Measurements from ENCODE around the gene TCIRG1.

The TCIRG1 gene

DNA sequence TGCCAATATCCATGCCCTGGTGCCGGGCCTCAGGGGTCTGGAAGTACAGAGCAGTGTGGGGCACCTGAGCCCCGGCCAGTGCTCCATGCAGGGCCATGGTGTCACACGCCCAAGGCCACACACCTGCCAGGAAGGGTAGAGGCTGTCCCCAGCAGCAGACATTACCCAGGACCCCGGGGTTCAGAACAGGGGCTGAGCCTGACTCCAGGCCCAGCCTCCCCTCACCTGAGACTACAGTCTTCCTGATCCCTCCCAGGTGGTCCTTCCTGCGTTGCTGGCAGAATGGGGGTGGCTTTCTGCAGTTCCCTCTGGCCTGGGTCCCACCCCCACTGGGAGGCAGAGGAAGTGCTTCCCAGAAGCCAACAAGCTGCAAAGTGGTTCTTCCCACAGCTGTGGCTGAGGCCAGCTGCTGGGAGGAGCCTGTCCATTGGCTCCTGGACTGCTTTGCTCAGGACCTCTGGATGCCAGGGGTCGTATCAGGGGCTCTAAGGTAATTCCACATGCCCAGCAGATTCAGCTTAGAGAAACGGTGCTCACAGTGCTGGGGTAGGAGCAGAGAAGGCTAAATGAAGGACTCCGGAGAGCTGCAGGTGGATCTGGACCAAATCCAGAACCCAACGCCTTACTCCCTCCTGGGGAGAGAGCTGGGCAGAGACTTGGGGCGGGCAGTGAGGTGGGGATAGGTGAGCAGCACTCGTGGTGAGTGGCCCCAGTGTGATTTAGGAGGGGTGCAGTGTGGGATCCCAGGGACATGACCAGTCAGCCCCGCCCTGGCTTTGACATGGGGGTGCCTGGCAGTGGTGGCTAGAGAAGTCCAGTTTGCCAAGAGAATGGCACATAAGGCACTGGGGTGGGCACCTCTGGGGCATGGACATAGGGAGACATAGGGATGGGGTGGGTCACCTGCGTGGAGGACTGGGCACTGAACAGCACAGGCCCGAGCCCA is 12.6 kb downstream of the TCIRG1 start:
- DNase-seq (ENCODE audit: low read depth) = no peak

- DNase-seq (ENCODE audit: low read depth) = no peak
Observed at GRCh38 chr11:68052137-68052873, 13.5 kb downstream of the TCIRG1 start.

DNA sequence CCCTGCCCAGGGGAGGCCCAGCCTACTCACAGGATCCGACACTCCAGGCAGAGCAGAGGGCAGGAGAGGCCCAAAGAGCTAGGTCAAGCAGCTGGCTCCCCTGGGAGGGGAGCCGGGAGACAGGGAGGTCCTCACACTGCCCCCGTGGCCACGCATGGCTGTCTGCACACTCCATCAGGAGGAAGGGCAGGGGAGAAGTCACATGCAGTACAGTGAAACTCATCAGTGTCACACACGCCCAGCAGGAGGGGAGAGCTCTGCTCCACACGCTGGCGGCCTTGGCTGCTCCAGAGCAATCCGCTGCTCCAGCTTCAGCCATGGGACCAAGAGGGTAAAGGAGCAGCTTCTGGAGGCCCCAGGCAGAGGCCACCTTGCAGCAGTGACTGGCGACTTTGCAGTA is 14.3 kb downstream of the TCIRG1 start:
- DNase-seq (ENCODE audit: low read depth) = no peak

GRCh38 chr11:68053981-68054812 is 15.4 kb downstream of the TCIRG1 start:
- DNase-seq (ENCODE audit: low read depth) = no peak

GRCh38 chr11:68056317-68057285 is 17.8 kb downstream of the TCIRG1 start:
- DNase-seq (ENCODE audit: low read depth) = no peak

DNA sequence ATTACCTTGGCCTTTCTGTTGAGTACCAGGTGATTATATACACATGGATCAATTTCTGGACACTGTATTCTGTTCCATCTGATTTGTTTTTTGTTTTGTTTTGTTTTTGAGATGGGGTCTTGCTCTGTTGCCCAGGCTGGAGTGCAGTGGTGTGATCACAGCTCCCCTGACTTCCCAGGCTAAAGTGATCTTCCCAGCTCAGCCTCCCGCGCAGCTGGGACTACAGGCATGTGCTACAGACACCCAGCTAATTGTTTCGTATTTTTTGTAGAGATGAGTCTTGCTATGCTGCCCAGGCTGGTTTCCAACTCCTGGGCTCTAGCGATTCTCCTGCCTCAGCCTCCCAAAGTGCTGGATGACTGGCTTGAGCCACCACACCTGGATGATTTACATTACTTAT is 19.0 kb downstream of the TCIRG1 start:
- no peak for DNase-seq (ENCODE audit: low read depth)

DNA sequence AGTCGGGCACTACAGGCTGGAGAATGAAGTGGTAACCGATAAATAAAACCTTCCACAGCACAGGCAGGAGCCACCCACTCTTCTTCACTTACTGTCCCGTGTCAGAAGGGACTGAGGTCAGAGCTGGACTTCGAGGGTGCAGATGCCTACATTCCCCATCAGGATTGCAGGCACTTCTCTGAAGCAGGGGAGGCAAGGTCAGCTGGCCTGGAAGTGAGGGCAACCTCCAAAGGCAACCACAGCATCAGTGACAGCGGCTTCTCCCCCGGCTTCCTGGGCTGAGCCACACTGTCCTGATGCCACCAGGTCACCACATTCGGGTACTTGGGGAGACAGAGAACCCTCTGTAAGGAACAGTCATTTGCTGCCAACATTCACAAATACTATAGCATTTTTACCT is 22.7 kb downstream of the TCIRG1 start:
- DNase-seq (ENCODE audit: low read depth) = no peak

GRCh38 chr11:68064926-68065325 is 26.1 kb downstream of the TCIRG1 start:
- no peak for DNase-seq (ENCODE audit: low read depth)

GRCh38 chr11:68065841-68066240 is 27.0 kb downstream of the TCIRG1 start:
- DNase-seq (ENCODE audit: low read depth) = no peak

DNA sequence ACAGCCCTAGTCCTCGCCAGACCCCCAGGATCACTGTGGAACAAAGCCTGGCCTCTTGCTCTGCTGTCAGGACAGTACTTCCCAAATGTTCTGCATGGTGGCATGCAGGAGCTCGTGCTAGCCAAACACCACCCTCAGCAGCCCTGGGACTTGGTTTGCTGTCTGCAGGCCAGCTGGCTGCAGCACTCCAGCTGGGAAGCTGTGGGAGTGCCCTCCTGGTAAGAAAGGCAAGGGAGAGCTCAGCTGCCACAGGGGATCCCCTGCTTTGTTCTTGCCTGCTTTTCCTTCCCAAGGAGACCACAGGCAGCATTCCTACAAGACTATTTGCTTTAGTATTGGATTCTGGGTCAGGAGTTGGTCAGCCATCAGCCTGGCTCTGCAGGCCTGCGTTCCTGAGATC is 27.9 kb downstream of the TCIRG1 start:
- no peak for DNase-seq (ENCODE audit: low read depth)

DNA sequence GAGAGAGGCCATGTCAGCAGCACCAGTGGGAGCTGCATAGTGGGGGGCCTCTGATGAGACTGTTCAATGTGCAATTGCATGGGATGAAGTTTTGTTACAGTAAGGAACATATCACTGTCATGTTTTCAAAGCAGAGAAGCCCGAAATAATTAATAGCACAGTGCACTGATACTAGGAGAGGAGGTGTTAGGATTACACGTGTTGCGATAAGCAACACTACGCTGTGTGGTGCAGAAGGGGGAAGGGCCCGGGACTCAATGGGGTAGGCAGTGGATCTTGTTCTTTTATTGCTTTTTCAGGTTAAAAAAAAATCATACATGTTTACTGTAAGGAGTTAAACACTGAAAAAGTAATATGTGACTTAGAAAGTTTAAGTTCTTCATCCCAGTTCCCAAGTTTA is 29.2 kb downstream of the TCIRG1 start:
- DNase-seq (ENCODE audit: low read depth) = no peak

DNA sequence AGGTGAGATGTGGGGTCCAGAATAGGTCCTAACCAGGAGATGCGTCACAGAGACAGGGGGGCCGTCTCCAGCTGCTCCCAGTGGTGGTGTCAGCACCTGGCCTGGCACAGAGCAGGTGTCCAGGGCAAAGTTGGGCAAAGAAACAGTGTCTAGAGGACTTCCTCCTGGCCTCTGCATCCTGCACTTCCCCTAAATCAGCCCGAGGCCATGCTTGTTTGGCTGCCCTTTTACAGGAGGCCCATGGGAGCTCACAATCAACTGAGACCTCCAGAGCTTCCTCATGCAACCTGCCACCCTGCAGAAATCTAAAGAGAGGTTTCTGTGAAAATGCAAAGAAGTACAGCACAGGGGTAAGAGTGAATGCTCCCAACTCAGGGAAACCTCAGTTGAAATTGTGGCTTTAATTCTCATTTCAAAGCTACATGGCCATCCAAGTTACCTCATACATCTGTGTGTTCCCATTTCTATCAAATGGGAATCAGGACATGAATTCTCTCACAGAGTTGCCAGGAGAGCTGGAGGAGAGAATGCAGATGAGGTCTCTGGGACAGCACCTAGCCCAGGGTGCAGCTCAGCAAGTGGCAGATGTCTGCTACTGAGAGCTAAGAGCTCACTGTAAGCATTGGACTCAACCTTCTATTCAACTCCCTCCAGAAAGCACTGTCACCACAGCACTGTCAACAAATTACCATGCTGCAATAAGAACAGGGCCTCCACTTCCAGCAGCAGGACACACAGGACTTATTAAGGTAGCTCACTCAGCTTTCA is 32.6 kb downstream of the TCIRG1 start:
- DNase-seq (ENCODE audit: low read depth) = no peak

DNA sequence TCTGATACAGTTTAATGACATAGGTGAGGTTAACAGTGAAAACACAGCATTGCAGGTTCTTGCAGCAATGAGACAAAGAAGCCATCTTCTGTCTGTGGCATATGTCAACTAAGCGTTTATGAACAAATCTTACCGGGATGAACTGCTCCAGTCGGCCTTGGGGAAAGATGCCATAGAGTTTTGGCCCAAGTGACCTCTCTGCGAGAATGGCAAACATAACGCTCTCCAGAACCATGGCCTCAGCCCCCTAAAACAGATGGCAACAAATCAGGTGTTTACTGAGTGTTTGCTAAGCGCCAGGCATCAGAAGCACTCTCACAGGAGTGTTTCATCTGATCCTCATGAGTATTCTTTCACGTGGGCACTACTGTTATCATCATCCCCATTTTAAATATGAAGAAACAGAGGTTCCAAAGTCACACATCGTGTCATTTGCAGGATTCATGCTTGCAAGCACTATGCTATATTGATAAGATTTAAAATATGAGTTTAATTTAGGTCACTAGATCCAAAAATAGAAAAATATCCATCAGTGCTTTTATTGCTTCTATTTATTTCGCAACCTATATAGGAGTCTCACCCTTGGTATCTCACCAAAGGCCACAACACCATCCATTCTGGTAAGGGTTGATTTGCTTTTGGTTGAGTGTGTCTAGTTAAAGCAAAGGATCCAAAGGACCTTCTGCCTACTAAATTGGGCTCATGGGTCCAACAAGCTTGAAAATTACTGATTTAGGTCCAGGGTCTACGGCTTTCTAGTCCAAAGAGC is 35.9 kb downstream of the TCIRG1 start:
- DNase-seq (ENCODE audit: low read depth) = no peak

GRCh38 chr11:68076371-68077042 is 37.7 kb downstream of the TCIRG1 start:
- no peak for DNase-seq (ENCODE audit: low read depth)

DNA sequence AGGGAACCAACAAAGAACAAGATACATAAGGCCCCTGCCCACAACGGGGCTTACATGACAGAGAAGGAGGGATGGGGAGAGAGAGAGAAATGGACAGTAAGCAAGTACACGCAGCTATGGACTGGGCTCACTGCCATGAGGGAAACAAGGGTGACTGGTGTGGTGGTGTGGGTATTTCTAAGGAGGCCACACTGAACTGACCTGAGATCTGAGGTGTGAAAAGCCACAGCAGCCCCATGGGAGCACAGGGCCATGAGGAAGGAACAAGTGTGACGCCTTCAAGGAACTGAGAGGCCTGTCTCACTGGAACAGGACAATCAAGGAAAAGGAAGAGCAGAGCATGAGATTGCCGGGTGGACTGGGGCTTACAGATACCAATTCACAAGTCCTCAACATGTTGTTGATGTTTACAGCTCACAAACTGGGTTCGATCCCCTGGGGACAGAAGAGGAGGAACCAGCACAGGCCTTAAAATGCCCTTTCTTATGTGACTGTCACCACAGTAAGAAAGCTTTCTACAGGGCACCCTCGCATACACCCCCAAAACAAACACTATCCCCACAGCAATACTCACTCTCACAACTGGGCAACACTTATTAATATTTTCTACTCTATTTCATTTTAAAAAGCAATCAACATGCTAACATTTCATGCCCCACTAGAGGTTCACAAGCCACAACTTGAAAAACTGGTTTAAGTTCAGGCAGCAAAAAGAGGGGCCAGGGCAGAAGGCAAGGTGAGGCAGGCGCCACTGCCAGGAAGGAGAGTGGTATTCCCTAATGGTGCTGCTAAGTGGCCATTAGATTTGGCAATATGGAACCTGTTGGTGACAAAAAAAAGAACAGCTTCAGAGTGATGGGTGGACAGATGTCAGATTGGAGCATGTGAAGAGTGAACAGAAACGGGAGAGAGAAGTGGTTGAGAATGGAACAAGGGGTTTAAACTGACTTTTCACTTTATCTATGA is 39.1 kb downstream of the TCIRG1 start:
- no peak for DNase-seq (ENCODE audit: low read depth)

- DNase-seq (ENCODE audit: low read depth) = no peak
Observed at GRCh38 chr11:68080860-68081259, 42.0 kb downstream of the TCIRG1 start.

DNA sequence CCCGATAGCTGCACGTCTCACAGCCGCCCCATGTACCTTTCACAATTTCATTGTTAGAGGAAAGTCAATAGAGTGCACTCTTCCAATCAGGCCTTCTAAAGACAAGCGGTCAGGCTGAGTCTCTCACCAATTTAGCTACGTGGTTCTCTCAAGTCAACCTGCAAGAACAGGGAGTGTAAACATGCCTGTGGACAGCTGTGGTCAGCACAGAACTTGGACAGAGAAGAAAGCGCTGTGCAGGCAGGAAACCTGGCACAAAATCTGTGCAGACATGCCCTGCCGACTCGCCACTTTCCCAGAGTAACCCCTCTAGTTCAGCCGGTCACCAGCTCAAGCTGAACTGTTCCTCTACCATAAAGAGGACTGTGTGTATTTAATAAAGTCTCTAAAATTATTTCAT is 42.9 kb downstream of the TCIRG1 start:
- no peak for DNase-seq (ENCODE audit: low read depth)

DNA sequence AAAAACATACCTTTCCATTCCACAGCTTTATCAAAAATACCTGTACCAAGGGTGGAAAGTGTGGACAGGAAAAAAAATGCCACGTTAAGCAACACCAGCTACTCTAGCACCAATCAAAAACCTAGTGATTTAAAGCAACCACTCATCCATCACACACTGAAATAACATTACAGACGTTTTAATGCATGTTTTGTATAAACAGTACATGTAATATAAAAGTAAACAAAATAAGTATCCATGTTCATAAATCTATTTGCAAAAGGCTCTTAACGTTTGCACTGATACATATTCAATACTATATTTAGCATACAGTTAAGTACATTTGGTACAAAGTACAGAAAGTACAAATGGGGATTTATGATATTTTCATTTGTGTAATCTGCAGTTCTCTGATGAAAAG is 43.7 kb downstream of the TCIRG1 start:
- no peak for DNase-seq (ENCODE audit: low read depth)

Measured in activated gamma-delta T cell treated with anti-CD3 and anti-CD28 coated beads, Interleukin-2, amount 50 U/mL, for 16 hours (primary cell).